ENCODE measurements around the gene PCDHA12. TPM values are rescaled to one million over a fixed set of nuclear protein-coding genes. Genes with fewer than 3 reads are reported as not detected.

The PCDHA12 gene, protein sequence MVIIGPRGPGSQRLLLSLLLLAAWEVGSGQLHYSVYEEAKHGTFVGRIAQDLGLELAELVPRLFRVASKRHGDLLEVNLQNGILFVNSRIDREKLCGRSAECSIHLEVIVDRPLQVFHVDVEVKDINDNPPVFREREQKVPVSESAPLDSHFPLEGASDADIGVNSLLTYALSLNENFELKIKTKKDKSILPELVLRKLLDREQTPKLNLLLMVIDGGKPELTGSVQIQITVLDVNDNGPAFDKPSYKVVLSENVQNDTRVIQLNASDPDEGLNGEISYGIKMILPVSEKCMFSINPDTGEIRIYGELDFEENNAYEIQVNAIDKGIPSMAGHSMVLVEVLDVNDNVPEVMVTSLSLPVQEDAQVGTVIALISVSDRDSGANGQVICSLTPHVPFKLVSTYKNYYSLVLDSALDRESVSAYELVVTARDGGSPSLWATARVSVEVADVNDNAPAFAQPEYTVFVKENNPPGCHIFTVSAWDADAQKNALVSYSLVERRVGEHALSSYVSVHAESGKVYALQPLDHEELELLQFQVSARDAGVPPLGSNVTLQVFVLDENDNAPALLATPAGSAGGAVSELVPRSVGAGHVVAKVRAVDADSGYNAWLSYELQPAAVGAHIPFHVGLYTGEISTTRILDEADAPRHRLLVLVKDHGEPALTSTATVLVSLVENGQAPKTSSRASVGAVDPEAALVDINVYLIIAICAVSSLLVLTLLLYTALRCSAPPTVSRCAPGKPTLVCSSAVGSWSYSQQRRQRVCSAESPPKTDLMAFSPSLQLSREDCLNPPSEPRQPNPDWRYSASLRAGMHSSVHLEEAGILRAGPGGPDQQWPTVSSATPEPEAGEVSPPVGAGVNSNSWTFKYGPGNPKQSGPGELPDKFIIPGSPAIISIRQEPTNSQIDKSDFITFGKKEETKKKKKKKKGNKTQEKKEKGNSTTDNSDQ
- total RNA-seq (2013): not detected
- polyA plus RNA-seq (not detected), polyA minus RNA-seq (not detected in 2 replicates), total RNA-seq (0 to 0.46 (median 0) reads per million in 11 experiments)

DNA sequence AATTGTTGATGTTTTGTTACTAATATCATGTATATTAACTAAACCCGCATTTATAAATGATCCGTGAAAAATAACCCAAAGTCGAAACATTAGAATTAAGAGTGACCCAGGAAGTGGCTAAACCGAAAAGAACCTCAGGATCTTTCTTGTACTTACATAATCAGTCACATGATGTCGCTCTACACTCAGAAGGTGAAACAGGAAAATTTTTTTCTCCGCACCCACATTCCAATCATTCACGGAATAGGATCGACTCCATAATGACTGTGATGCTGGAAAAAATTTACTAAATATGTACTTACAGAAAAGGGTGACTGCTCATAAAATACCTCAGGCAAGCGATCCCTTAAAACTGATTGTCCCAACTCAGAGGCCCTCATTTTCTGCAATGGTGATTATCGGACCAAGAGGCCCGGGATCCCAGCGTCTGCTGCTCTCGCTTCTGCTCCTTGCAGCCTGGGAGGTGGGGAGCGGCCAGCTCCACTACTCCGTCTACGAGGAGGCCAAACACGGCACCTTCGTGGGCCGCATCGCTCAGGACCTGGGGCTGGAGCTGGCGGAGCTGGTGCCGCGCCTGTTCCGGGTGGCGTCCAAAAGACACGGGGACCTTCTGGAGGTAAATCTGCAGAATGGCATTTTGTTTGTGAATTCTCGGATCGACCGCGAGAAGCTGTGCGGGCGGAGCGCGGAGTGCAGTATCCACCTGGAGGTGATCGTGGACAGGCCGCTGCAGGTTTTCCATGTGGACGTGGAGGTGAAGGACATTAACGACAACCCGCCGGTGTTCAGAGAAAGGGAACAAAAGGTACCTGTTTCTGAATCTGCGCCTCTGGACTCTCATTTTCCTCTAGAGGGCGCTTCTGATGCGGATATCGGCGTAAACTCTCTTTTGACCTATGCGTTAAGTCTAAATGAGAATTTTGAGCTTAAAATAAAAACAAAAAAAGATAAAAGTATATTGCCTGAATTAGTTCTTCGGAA lies at the start of gene PCDHA12:
Gene PCDHA12, plus strand, starts transcription at position 224 of the 981 bp plus-strand sequence. Its CDS starts 165 bp downstream, at position 389.
- WGBS (ENCODE audit: insufficient coverage): 26% methylated on average over 29 of the region's 47 CpGs
- no peak within 1 kb of the TSS for H3K4me3 ChIP-seq (replicated peaks in 1 of 3; ENCODE audit: low read depth in 2 of 3, low read length in 3 of 3)
- no peak within 1 kb of the TSS for H3K4me2 ChIP-seq (replicated peaks; ENCODE audit: extremely low read depth, low read length, poor library complexity, severe bottlenecking)
- no peak within 1 kb of the TSS for H3K27ac Mint-ChIP-seq
- no peaks in the 10 kb centered on the region for H3K36me3 ChIP-seq (replicated peaks in 1 of 2; ENCODE audit: control insufficient read depth in 1 of 2, insufficient read depth in 2 of 2, low read length in 2 of 2)
- peaks cover 34 to 57% (median 48%) of the 10 kb centered on the region in 7 donors for H3K9me3 Mint-ChIP-seq
- TF ChIP-seq, protein P1, sequence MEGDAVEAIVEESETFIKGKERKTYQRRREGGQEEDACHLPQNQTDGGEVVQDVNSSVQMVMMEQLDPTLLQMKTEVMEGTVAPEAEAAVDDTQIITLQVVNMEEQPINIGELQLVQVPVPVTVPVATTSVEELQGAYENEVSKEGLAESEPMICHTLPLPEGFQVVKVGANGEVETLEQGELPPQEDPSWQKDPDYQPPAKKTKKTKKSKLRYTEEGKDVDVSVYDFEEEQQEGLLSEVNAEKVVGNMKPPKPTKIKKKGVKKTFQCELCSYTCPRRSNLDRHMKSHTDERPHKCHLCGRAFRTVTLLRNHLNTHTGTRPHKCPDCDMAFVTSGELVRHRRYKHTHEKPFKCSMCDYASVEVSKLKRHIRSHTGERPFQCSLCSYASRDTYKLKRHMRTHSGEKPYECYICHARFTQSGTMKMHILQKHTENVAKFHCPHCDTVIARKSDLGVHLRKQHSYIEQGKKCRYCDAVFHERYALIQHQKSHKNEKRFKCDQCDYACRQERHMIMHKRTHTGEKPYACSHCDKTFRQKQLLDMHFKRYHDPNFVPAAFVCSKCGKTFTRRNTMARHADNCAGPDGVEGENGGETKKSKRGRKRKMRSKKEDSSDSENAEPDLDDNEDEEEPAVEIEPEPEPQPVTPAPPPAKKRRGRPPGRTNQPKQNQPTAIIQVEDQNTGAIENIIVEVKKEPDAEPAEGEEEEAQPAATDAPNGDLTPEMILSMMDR (IDR thresholded peaks at IDR 0.05): no peak
- peaks cover 23 to 32% (median 28%) of the 10 kb centered on the region in 3 donors for H3K27me3 Mint-ChIP-seq (ENCODE audit: low read depth in 3 of 3)
- H3K4me1 ChIP-seq (ENCODE audit: control insufficient read depth in 1 of 2, insufficient read depth in 2 of 2, low read length in 2 of 2): no peaks in the 10 kb centered on the region
- DNase-seq: no peak
- peaks cover 0 to 13% of the 10 kb centered on the region in 2 donors for H3K36me3 Mint-ChIP-seq
- no peaks in the 10 kb centered on the region for H3K79me2 ChIP-seq (ENCODE audit: insufficient read depth, low read length)
- no peak within 1 kb of the TSS for H3K9ac ChIP-seq (ENCODE audit: insufficient read depth, low read length, poor library complexity, severe bottlenecking)
- no peak within 1 kb of the TSS for H2AFZ ChIP-seq (ENCODE audit: insufficient read depth, low read depth, low read length, poor library complexity, severe bottlenecking)
- no peaks in the 10 kb centered on the region for H4K20me1 ChIP-seq (ENCODE audit: insufficient read depth, low read length)
- H3K4me1 Mint-ChIP-seq: no peaks in the 10 kb centered on the region
- peaks cover 39 to 67% of the 10 kb centered on the region in 2 donors for H3K9me3 ChIP-seq (replicated peaks in 1 of 2; ENCODE audit: control insufficient read depth in 1 of 2, insufficient read depth in 1 of 2, low read length in 2 of 2)
- peaks cover 3 to 23% of the 10 kb centered on the region in 2 donors for H3K27me3 ChIP-seq (ENCODE audit: control insufficient read depth in 2 of 2, insufficient read depth in 2 of 2, low read length in 2 of 2)
- intact Hi-C loops (cut with micrococcal nuclease): loop anchor here (2.0 to 10.0 kb wide), 2 partner anchors 51 to 71 kb away; partner anchors contain the start of genes PCDHA5 (in 1 of the 2) and PCDHA6 (in 1 of the 2)
- H3K4me3 Mint-ChIP-seq: peak within 1 kb of the TSS in 1 of 2 donors; percentile 51
- no peak within 1 kb of the TSS for H3K27ac ChIP-seq (ENCODE audit: low read depth in 1 of 2, low read length in 2 of 2)

Measured in CD14-positive monocyte (primary cell).